HCT116 (cell line): ENCODE results near the gene SCN8A. TPM values are rescaled to one million over a fixed set of nuclear protein-coding genes. Genes with fewer than 3 reads are reported as not detected.

Experiments used
- ATAC-seq: fragments of 200-7000 bp; cut with Tn5 transposase; 2 replicates; pipeline ENCODE4 v1.9.1; 2020; ENCODE audit warnings: mild to moderate bottlenecking, moderate library complexity
- BruUV-seq: library from RNA; stranded (reverse); fragments of 400-500 nt; replicated peaks from 2 replicates; lab custom pipeline; 2021; lab: Mats Ljungman, UMichigan
- CTCF ChIA-PET: fragments of 300-600 bp; sonication (Branson Sonifier 250); formaldehyde crosslinking; loops from one replicate; lab custom pipeline; 2021; ENCODE audit warnings: antibody characterized with exemption; lab: Charles Lee
- POLR2A ChIA-PET: fragments of 300-600, 350-600 bp; sonication (Branson Sonifier 250); formaldehyde crosslinking; loops from one replicate; lab custom pipeline; 2021; ENCODE audit warnings: antibody characterized with exemption; lab: Charles Lee
- RAD21 ChIA-PET, 2 experiments: fragments of 300-600 bp; sonication (Branson Sonifier 250); formaldehyde crosslinking; loops; one replicate each; lab custom pipeline; 2023; ENCODE audit warnings: low total read pairs in 2 of 2; ENCODE audit not compliant: uncharacterized antibody in 2 of 2, unreplicated experiment in 2 of 2, low non-redundant PET in 1 of 2; lab: Charles Lee
- DNase-seq: peaks from one replicate; pipeline ENCODE4 v3.0.0-alpha.2; 2010; ENCODE audit warnings: low read depth, low spot score
- H2AFZ ChIP-seq: fragments of 200-600 bp; shearing (Covaris generic), sonication (generic); 2 replicates; pipeline ENCODE4 v1.6.1; 2017; ENCODE audit warnings: low read depth, mixed run types, mixed read lengths, antibody characterized with exemption, low read length; ENCODE audit not compliant: poor library complexity, severe bottlenecking
- H3K27ac ChIP-seq: 2 replicates; pipeline ENCODE4 v1.5.1; 2012; ENCODE audit warnings: low read depth, low read length
- H3K27me3 ChIP-seq: fragments of 200-600 bp; sonication (generic); 2 replicates; pipeline ENCODE4 v1.6.1; 2016; ENCODE audit warnings: mixed run types, low read length, mixed read lengths; ENCODE audit not compliant: insufficient read depth
- H3K36me3 ChIP-seq, 2 experiments: fragments of 200-500 bp in 1 of 2; fragments of 200-600 bp in 1 of 2; sonication (Bioruptor generic) in 1 of 2; sonication (generic) in 1 of 2; 2 replicates each; pipeline versions ENCODE4 v1.5.1 to v1.6.1; 2014 to 2016; ENCODE audit warnings: low read length in 2 of 2, inconsistent platforms in 1 of 2, mixed read lengths in 1 of 2, mixed run types in 1 of 2; ENCODE audit not compliant: insufficient read depth in 2 of 2, control insufficient read depth in 1 of 2
- H3K4me1 ChIP-seq, 2 experiments: fragments of 200-600 bp in 1 of 2; sonication (generic) in 1 of 2; 2 replicates each; pipeline versions ENCODE4 v1.5.1 to v1.6.1; 2012 to 2017; ENCODE audit warnings: low read length in 2 of 2, inconsistent platforms in 1 of 2, mild to moderate bottlenecking in 1 of 2, mixed read lengths in 1 of 2, mixed run types in 1 of 2, moderate library complexity in 1 of 2; ENCODE audit not compliant: insufficient read depth in 2 of 2, control insufficient read depth in 1 of 2
- H3K4me2 ChIP-seq: fragments of 200-600 bp; sonication (generic); 2 replicates; pipeline ENCODE4 v1.6.1; 2017; ENCODE audit warnings: mixed run types, low read length, mixed read lengths
- H3K4me3 ChIP-seq, 2 experiments: fragments of 200-600 bp in 1 of 2; sonication (generic) in 1 of 2; replicated peaks in 1 of 2; 2 replicates each; pipeline ENCODE4 v1.5.1; 2011 to 2016; ENCODE audit warnings: low read length in 2 of 2, control low read depth in 1 of 2, low read depth in 1 of 2, mild to moderate bottlenecking in 1 of 2, mixed read lengths in 1 of 2, mixed run types in 1 of 2
- H3K79me2 ChIP-seq: fragments of 200-600 bp; sonication (generic); 2 replicates; pipeline ENCODE4 v1.6.1; 2017; ENCODE audit warnings: mild to moderate bottlenecking, mixed run types, low read length, moderate library complexity, mixed read lengths; ENCODE audit not compliant: insufficient read depth
- H3K9ac ChIP-seq: fragments of 200-600 bp; sonication (generic); 2 replicates; pipeline ENCODE4 v1.6.1; 2016; ENCODE audit warnings: low read length, mixed read lengths
- H3K9me2 ChIP-seq: fragments of 200-600 bp; sonication (generic), shearing (Covaris generic); 2 replicates; pipeline ENCODE4 v1.6.1; 2017; ENCODE audit warnings: mixed run types, mild to moderate bottlenecking, moderate library complexity; ENCODE audit not compliant: insufficient read depth
- H3K9me3 ChIP-seq, 2 experiments: fragments of 200-500 bp in 1 of 2; fragments of 200-600 bp in 1 of 2; sonication (Bioruptor generic) in 1 of 2; sonication (generic) in 1 of 2; 2 replicates each; pipeline ENCODE4 v1.6.1; 2014 to 2017; ENCODE audit warnings: low read length in 2 of 2, mixed read lengths in 2 of 2, inconsistent platforms in 1 of 2, low read depth in 1 of 2, mild to moderate bottlenecking in 1 of 2, mixed run types in 1 of 2, moderate library complexity in 1 of 2; ENCODE audit not compliant: control insufficient read depth in 1 of 2, insufficient read depth in 1 of 2
- H4K20me1 ChIP-seq: fragments of 200-600 bp; sonication (generic), shearing (Covaris generic); 2 replicates; pipeline ENCODE4 v1.6.1; 2017; ENCODE audit warnings: mixed run types, mild to moderate bottlenecking, moderate library complexity; ENCODE audit not compliant: insufficient read depth
- ATF3 ChIP-seq: IDR thresholded peaks from 2 replicates; pipeline ENCODE4 v1.6.1; 2012
- CBX3 ChIP-seq: IDR thresholded peaks from 2 replicates; pipeline ENCODE4 v1.6.1; 2012; ENCODE audit warnings: low read depth
- CTCF ChIP-seq, 3 experiments: fragments of 200-600 bp in 1 of 3; sonication (generic) in 1 of 3; IDR thresholded peaks in 2 of 3; conservative IDR thresholded peaks in 1 of 3; 2 replicates each; pipeline ENCODE4 v1.5.1; 2012 to 2017; ENCODE audit warnings: low read depth in 2 of 3, low read length in 2 of 3, antibody characterized with exemption in 1 of 3, borderline replicate concordance in 1 of 3, control low read depth in 1 of 3, mild to moderate bottlenecking in 1 of 3, mixed read lengths in 1 of 3, mixed run types in 1 of 3, moderate library complexity in 1 of 3; ENCODE audit not compliant: insufficient read depth in 1 of 3
- EGR1 ChIP-seq: IDR thresholded peaks from 2 replicates; pipeline ENCODE4 v1.6.1; 2012; ENCODE audit warnings: low read depth
- ELF1 ChIP-seq: IDR thresholded peaks from 2 replicates; pipeline ENCODE4 v1.6.1; 2012; ENCODE audit warnings: low read depth, borderline replicate concordance
- EZH2 ChIP-seq: fragments of 200-600 bp; sonication (generic); IDR thresholded peaks from 2 replicates; pipeline ENCODE4 v1.6.1; 2017; ENCODE audit warnings: antibody characterized with exemption, mixed run types
- EZH2phosphoT487 ChIP-seq: fragments of 200-600 bp; IDR thresholded peaks from 2 replicates; pipeline ENCODE4 v1.6.1; 2018; ENCODE audit warnings: antibody characterized with exemption, borderline replicate concordance
- FOSL1 ChIP-seq: IDR thresholded peaks from 2 replicates; pipeline ENCODE4 v1.6.1; 2012; ENCODE audit warnings: low read depth
- JUND ChIP-seq: IDR thresholded peaks from 2 replicates; pipeline ENCODE4 v1.6.1; 2012
- MAX ChIP-seq: IDR thresholded peaks from 2 replicates; pipeline ENCODE4 v1.6.1; 2012
- POLR2A ChIP-seq: IDR thresholded peaks from 2 replicates; pipeline ENCODE4 v1.7.0; 2011; ENCODE audit warnings: borderline replicate concordance; ENCODE audit not compliant: insufficient read depth, insufficient read length; ENCODE audit errors: extremely low read depth
- POLR2AphosphoS5 ChIP-seq: IDR thresholded peaks from 2 replicates; pipeline ENCODE4 v1.6.1; 2011; ENCODE audit warnings: mild to moderate bottlenecking, low read depth, low read length, moderate library complexity
- RAD21 ChIP-seq: IDR thresholded peaks from 2 replicates; pipeline ENCODE4 v1.6.1; 2012; ENCODE audit warnings: low read depth, mild to moderate bottlenecking
- REST ChIP-seq: IDR thresholded peaks from 2 replicates; pipeline ENCODE4 v1.6.1; 2012; ENCODE audit warnings: low read depth
- SP1 ChIP-seq: IDR thresholded peaks from 2 replicates; pipeline ENCODE4 v1.6.1; 2012; ENCODE audit warnings: low read depth
- TCF7L2 ChIP-seq: IDR thresholded peaks from 2 replicates; pipeline ENCODE4 v1.7.0; 2011; ENCODE audit warnings: borderline replicate concordance, inconsistent platforms; ENCODE audit not compliant: insufficient read depth, insufficient read length; ENCODE audit errors: extremely low read depth
- YY1 ChIP-seq: IDR thresholded peaks from 2 replicates; pipeline ENCODE4 v1.6.1; 2011; ENCODE audit warnings: low read length, low read depth, moderate library complexity, mild to moderate bottlenecking; ENCODE audit not compliant: insufficient replicate concordance; ENCODE audit errors: extremely low read depth
- ZFX ChIP-seq: fragments of 450-650 bp; IDR thresholded peaks from 2 replicates; pipeline ENCODE4 v1.6.1; 2017
- ZNF274 ChIP-seq: fragments of 200-500 bp; sonication (Bioruptor generic); IDR thresholded peaks from 2 replicates; pipeline ENCODE4 v1.6.1; 2014; ENCODE audit warnings: mild to moderate bottlenecking, low read depth, low read length, inconsistent platforms
- intact Hi-C: fragments of 100-400 bp; cut with micrococcal nuclease; formaldehyde crosslinking; loops from 2 replicates; pipeline ENCODE4 v1.10.0; 2022
- total RNA-seq: library from RNA; stranded (reverse); gene quantifications from one replicate; pipeline ENCODE4 v1.2.1, GENCODE V29; 2021; ENCODE audit not compliant: unreplicated experiment

Gene SCN8A
- total RNA-seq, 1 experiment from 2014 or later, result 7.1 TPM

GRCh38 chr12:51635346-51635745 is 44.3 kb downstream of the SCN8A start:
- Histone ChIP-seq H3K4me2 (no peak overlapping the region), H3K9me2 (no peaks in the 10 kb centered on the region), H3K9ac (no peak overlapping the region), H4K20me1 (no peaks in the 10 kb centered on the region), H3K27ac (no peak overlapping the region), H3K27me3 (no peaks in the 10 kb centered on the region), H2AFZ (no peak overlapping the region), H3K9me3 (peaks cover 0 to 4% of the 10 kb centered on the region in 2 experiments; a peak in 2 of 4 replicates), H3K4me1 (peaks cover 14 to 17% of the 10 kb centered on the region in 2 experiments), H3K4me3 (no peak overlapping the region), H3K79me2 (no peaks in the 10 kb centered on the region), H3K36me3 (no peaks in the 10 kb centered on the region)
- intact Hi-C loops, result no loop called here
- no peak for TF ChIP-seq YY1
- no peak for TF ChIP-seq POLR2A
- TF ChIP-seq MAX, result no peak
- no peak for TF ChIP-seq TCF7L2
- no peak for TF ChIP-seq CTCF (IDR thresholded peaks at IDR 0.05 in 2 of 3, conservative IDR thresholded peaks at IDR 0.05 in 1 of 3; ENCODE audit: borderline replicate concordance in 1 of 3, insufficient read depth in 1 of 3, low read depth in 2 of 3, low read length in 2 of 3)
- no peak for TF ChIP-seq POLR2AphosphoS5
- no peak for TF ChIP-seq REST
- TF ChIP-seq ELF1, result no peak
- TF ChIP-seq CBX3, result no peak
- no peak for TF ChIP-seq ATF3
- TF ChIP-seq ZNF274, result no peak
- TF ChIP-seq ZFX, result no peak
- TF ChIP-seq EZH2, result no peak
- no peak for TF ChIP-seq JUND
- TF ChIP-seq FOSL1, result no peak
- no peak for TF ChIP-seq EGR1
- TF ChIP-seq SP1, result no peak
- no peak for TF ChIP-seq RAD21
- TF ChIP-seq EZH2phosphoT487, result no peak
- BruUV-seq, result no TSS peak
- ChIA-PET CTCF (no interaction called here), POLR2A (no interaction called here), RAD21 (no interaction called here)
- ATAC-seq (no peak), DNase-seq (no peak)
